ENCODE data around the gene KCNMB4.

KCNMB4 gene

GRCh38 chr12:70365648-70366518 lies at the start of gene KCNMB4:
Gene KCNMB4 (plus strand): TSS chr12:70366290. CDS start chr12:70366735, 445 bp downstream.
- TF ChIP-seq JUND (IDR thresholded peaks at IDR 0.05; ENCODE audit: low read depth): no peak
- in situ Hi-C loops (cut with HindIII; ENCODE audit: low pct_unique_long_range_greater_than_20kb, low sequenced_read_pairs): no loop called here
- peak; percentile 67 to 71 for DNase-seq (ENCODE audit: low read depth in 1 of 2, low spot score in 1 of 2)

GRCh38 chr12:70317781-70318180 lies 48.3 kb upstream of the KCNMB4 start:
- in situ Hi-C loops (cut with HindIII; ENCODE audit: low pct_unique_long_range_greater_than_20kb, low sequenced_read_pairs): no loop called here
- DNase-seq (ENCODE audit: low read depth in 1 of 2, low spot score in 1 of 2): no peak
- TF ChIP-seq JUND (IDR thresholded peaks at IDR 0.05; ENCODE audit: low read depth): no peak

DNA sequence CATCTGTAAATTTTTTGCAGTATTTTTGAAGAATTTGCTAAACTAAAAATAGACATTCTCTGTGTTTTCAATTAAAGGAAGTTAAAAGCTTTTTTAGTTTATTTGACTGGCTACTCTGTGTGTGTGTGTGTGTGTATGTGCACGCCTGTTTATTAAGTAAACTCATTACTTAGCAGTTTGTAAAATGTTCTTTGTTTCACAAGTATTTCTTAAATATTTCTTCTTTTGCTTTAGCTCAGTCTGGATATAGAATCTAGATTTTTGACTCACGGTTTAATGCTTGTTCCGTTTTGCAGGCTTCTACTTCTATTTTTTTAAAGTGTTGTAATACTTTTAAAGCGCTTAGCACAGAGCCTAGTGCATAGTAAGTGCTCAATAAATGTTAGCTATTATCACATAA lies 46.5 kb upstream of the KCNMB4 start:
- TF ChIP-seq JUND (IDR thresholded peaks at IDR 0.05; ENCODE audit: low read depth): no peak
- DNase-seq (ENCODE audit: low read depth in 1 of 2, low spot score in 1 of 2): no peak
- in situ Hi-C loops (cut with HindIII; ENCODE audit: low pct_unique_long_range_greater_than_20kb, low sequenced_read_pairs): no loop called here

DNA sequence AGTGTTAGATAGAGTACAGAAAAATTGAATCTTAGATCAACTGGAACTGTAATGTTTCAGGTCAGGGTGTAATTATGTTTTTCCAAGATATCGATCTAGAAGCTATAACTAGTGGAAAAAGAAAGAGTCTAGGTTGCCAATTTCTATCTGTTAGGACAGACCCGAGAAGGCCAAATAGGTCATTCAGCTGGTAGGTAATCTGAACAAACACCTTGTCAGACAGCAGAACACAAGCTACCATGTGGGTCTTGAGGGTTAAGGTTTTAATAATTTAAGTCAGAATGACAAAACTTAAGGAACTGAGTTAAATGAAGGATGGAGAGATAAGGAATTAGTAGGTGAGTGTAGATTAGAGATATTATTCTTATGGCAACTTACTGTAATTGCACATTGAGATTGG lies 44.9 kb upstream of the KCNMB4 start:
- TF ChIP-seq JUND (IDR thresholded peaks at IDR 0.05; ENCODE audit: low read depth): no peak
- in situ Hi-C loops (cut with HindIII; ENCODE audit: low pct_unique_long_range_greater_than_20kb, low sequenced_read_pairs): no loop called here
- DNase-seq (ENCODE audit: low read depth in 1 of 2, low spot score in 1 of 2): no peak

DNA sequence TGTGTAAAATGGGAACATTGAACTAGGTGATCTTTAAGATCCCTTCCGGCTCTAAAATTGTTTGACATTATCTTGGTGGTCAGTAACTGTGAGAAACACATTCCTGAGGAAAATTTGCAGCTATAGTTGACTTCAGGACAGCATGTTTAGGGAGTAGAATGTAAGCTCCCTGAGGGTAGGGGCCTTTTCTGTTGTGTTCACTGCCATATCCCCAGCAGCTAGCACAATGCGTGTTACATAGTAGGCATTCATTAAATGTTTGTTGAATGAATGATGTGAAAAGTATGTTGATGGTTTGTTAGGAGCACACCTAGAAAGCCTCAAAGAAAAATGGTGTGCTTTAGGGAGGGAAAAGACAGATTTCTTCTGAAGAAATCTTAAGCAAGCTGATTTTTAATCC lies 38.5 kb upstream of the KCNMB4 start:
- no peak for TF ChIP-seq JUND (IDR thresholded peaks at IDR 0.05; ENCODE audit: low read depth)
- in situ Hi-C loops (cut with HindIII; ENCODE audit: low pct_unique_long_range_greater_than_20kb, low sequenced_read_pairs): no loop called here
- no peak for DNase-seq (ENCODE audit: low read depth in 1 of 2, low spot score in 1 of 2)

DNA sequence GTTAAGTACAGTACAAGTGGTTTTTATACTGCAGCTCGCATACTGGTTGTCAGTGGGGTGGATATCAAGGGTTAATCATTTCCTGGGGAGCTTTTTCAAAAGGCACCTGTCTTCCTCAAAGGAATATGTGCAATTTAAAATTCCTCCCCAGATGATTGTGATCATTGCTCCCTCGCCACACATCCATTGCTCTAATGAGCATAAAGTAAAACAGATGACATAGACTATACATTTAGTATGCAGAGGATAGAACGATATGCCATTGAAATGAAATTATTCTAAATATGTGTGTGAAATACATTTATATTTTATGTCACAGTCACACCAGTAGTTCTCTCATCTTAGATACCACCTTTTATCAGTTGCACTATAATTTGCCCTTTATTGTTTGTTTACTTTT lies 36.4 kb upstream of the KCNMB4 start:
- in situ Hi-C loops (cut with HindIII; ENCODE audit: low pct_unique_long_range_greater_than_20kb, low sequenced_read_pairs): no loop called here
- DNase-seq (ENCODE audit: low read depth in 1 of 2, low spot score in 1 of 2): no peak
- no peak for TF ChIP-seq JUND (IDR thresholded peaks at IDR 0.05; ENCODE audit: low read depth)

GRCh38 chr12:70330158-70330557 lies 35.9 kb upstream of the KCNMB4 start:
- no peak for DNase-seq (ENCODE audit: low read depth in 1 of 2, low spot score in 1 of 2)
- no peak for TF ChIP-seq JUND (IDR thresholded peaks at IDR 0.05; ENCODE audit: low read depth)
- in situ Hi-C loops (cut with HindIII; ENCODE audit: low pct_unique_long_range_greater_than_20kb, low sequenced_read_pairs): no loop called here

DNA sequence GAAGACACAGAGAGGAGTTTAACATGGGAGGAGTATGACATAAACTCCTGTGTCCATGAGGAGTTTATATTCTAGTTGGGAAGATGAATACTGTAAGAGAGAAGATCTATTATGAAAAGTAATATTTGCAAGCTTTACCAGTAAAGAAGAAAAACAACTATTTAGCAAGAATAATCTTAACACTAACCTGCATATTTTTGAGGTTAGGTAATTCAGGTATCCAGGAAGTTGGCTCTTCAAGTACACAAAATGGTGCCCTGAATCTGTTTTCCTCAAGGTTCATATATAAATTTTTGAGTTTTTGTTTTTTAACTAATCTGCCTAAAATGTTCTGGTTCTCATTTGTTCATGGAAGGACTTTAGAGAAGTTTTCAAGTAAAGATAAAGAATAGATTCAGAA lies 33.9 kb upstream of the KCNMB4 start:
- in situ Hi-C loops (cut with HindIII; ENCODE audit: low pct_unique_long_range_greater_than_20kb, low sequenced_read_pairs): no loop called here
- TF ChIP-seq JUND (IDR thresholded peaks at IDR 0.05; ENCODE audit: low read depth): no peak
- no peak for DNase-seq (ENCODE audit: low read depth in 1 of 2, low spot score in 1 of 2)

DNA sequence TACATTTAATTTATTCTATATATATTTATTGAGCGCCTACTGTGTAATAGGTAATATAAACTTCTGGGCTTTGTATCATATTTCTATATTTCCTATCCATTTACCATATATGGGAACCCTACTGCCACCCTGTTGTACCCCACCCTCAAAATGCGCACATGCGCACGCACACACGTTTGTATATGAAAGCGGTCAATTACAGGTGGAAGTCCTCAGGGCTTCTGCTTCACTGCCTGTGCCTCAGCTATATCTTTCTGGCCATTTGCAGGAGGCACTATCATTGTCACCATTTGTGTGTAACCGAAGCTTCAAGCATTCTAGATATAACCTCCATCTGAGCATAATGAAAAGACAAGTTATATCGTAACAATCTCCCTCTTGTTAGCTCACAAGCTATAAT lies 31.3 kb upstream of the KCNMB4 start:
- in situ Hi-C loops (cut with HindIII; ENCODE audit: low pct_unique_long_range_greater_than_20kb, low sequenced_read_pairs): no loop called here
- no peak for TF ChIP-seq JUND (IDR thresholded peaks at IDR 0.05; ENCODE audit: low read depth)
- no peak for DNase-seq (ENCODE audit: low read depth in 1 of 2, low spot score in 1 of 2)

DNA sequence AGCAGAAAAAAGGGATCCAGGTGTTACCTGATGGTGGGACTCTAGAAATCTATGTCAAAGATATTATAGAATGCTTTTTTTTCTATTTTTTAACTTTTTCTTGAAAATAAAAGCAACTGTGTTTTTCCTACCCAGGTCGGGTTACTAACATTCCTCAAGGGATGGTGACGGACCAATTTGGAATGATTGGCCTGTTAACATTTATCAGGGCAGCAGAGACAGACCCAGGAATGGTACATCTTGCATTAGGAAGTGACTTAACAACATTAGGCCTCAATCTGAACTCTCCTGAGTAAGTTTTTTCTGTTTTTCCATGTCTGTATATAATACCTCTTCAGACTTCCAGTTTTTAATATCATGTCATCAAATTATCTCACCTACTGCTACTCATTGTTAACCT lies 27.6 kb upstream of the KCNMB4 start:
- no peak for TF ChIP-seq JUND (IDR thresholded peaks at IDR 0.05; ENCODE audit: low read depth)
- DNase-seq (ENCODE audit: low read depth in 1 of 2, low spot score in 1 of 2): no peak
- in situ Hi-C loops (cut with HindIII; ENCODE audit: low pct_unique_long_range_greater_than_20kb, low sequenced_read_pairs): no loop called here

- no peak for DNase-seq (ENCODE audit: low read depth in 1 of 2, low spot score in 1 of 2)
- in situ Hi-C loops (cut with HindIII; ENCODE audit: low pct_unique_long_range_greater_than_20kb, low sequenced_read_pairs): no loop called here
- TF ChIP-seq JUND (IDR thresholded peaks at IDR 0.05; ENCODE audit: low read depth): no peak
Observed at GRCh38 chr12:70351076-70351475, 15.0 kb upstream of the KCNMB4 start.

DNA sequence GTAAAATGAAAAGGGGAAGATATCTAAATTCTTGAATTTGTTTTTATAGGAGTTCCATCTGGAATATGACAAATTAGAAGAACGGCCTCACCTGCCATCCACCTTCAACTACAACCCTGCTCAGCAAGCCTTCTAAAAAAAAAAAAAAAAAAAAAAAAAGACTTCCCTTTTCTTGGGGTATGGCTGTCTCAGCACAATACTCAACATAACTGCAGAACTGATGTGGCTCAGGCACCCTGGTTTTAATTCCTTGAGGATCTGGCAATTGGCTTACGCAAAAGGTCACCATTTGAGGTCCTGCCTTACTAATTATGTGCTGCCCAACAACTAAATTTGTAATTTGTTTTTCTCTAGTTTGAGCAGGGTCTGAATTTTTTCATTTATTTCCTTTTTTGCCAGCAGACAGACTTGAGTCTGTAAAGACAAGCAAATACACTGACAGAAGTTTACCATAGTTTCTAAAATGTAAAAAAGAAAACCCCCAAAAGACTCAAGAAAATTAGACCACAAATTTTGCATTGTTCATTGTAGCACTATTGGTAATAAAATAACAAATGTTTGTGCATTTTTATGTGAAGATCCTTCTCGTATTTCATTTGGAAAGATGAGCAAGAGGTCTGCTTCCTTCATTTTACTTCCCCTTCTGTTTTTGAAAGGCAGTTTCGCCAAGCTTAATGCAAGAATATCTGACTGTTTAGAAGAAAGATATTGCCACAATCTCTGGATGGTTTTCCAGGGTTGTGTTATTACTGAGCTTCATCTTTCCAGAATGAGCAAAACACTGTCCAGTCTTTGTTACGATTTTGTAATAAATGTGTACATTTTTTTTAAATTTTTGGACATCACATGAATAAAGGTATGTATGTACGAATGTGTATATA lies 12.1 kb upstream of the KCNMB4 start:
- in situ Hi-C loops (cut with HindIII; ENCODE audit: low pct_unique_long_range_greater_than_20kb, low sequenced_read_pairs): no loop called here
- TF ChIP-seq JUND (IDR thresholded peaks at IDR 0.05; ENCODE audit: low read depth): no peak
- no peak for DNase-seq (ENCODE audit: low read depth in 1 of 2, low spot score in 1 of 2)

- in situ Hi-C loops (cut with HindIII; ENCODE audit: low pct_unique_long_range_greater_than_20kb, low sequenced_read_pairs): no loop called here
- no peak for DNase-seq (ENCODE audit: low read depth in 1 of 2, low spot score in 1 of 2)
- no peak for TF ChIP-seq JUND (IDR thresholded peaks at IDR 0.05; ENCODE audit: low read depth)
Observed at GRCh38 chr12:70354787-70355186, 11.3 kb upstream of the KCNMB4 start.

Measured in T47D (cell line).